ENCODE measurements around the gene NEDD4L.

GRCh38 chr18:58319719-58320118 is 275.7 kb downstream of the NEDD4L start:
- TF ChIP-seq CTCF (conservative IDR thresholded peaks at IDR 0.05 in 1 of 2, IDR thresholded peaks at IDR 0.05 in 1 of 2; ENCODE audit: extremely low read depth in 1 of 2, insufficient read depth in 1 of 2, low read depth in 1 of 2, low read length in 2 of 2) (no peak), EZH2 (IDR thresholded peaks at IDR 0.05; ENCODE audit: borderline replicate concordance, low read length) (no peak)
